IMR-90 (cell line): ENCODE data around the gene SPAG16. TPM values are rescaled to one million over a fixed set of nuclear protein-coding genes. Genes with fewer than 3 reads are reported as not detected.

Experiments
- ATAC-seq: fragments of 200-7000 bp; cut with Tn5 transposase; 2 replicates; pipeline ENCODE4 v1.9.1; 2020; ENCODE audit warnings: low read depth, mild to moderate bottlenecking, moderate library complexity
- BruUV-seq: library from RNA; stranded (reverse); fragments of 400-500 nt; replicated peaks from 2 replicates; lab custom pipeline; 2021; lab: Mats Ljungman, UMichigan
- CTCF ChIA-PET: fragments of 300-600 bp; formaldehyde crosslinking; extraction: SDS; loops from one replicate; lab custom pipeline; 2021; ENCODE audit warnings: antibody characterized with exemption; lab: Yijun Ruan, JAX
- POLR2A ChIA-PET: fragments of 300-600 bp; sonication (Branson Sonifier 250); formaldehyde crosslinking; loops from one replicate; lab custom pipeline; 2022; ENCODE audit warnings: antibody characterized with exemption; ENCODE audit not compliant: unreplicated experiment; lab: Charles Lee
- DNase-seq: peaks from one replicate; pipeline ENCODE4 v3.0.0; 2013
- H2AFZ ChIP-seq: replicated peaks from 2 replicates; pipeline ENCODE3; 2013; ENCODE audit warnings: low read length, mild to moderate bottlenecking; ENCODE audit not compliant: poor library complexity
- H2AK5ac ChIP-seq: 2 replicates; pipeline ENCODE4 v1.6.1; 2013; ENCODE audit warnings: low read depth, low read length, inconsistent platforms
- H2AK9ac ChIP-seq: replicated peaks from 2 replicates; pipeline ENCODE3; 2013; ENCODE audit warnings: mild to moderate bottlenecking, low read depth, low read length, moderate library complexity; ENCODE audit not compliant: poor library complexity
- H2BK120ac ChIP-seq: 2 replicates; pipeline ENCODE4 v1.6.1; 2013; ENCODE audit warnings: low read depth, low read length, inconsistent platforms
- H2BK15ac ChIP-seq: 3 replicates; pipeline ENCODE4 v1.6.1; 2013; ENCODE audit warnings: low read depth, low read length, inconsistent platforms
- H2BK20ac ChIP-seq: 2 replicates; pipeline ENCODE4 v1.6.1; 2013; ENCODE audit warnings: low read depth, mild to moderate bottlenecking, inconsistent platforms, low read length, moderate library complexity
- H2BK5ac ChIP-seq: 2 replicates; pipeline ENCODE4 v1.6.1; 2013; ENCODE audit warnings: mild to moderate bottlenecking, low read depth, low read length, inconsistent platforms; ENCODE audit not compliant: poor library complexity, severe bottlenecking
- H3K14ac ChIP-seq: replicated peaks from 2 replicates; pipeline ENCODE4 v1.6.1; 2013; ENCODE audit warnings: low read depth, low read length, inconsistent platforms
- H3K18ac ChIP-seq: 2 replicates; pipeline ENCODE4 v1.6.1; 2013; ENCODE audit warnings: low read depth, low read length, control low read depth
- H3K23ac ChIP-seq: 2 replicates; pipeline ENCODE4 v1.6.1; 2013; ENCODE audit warnings: low read depth, low read length, inconsistent platforms
- H3K27ac ChIP-seq: 2 replicates; pipeline ENCODE4 v1.5.1; 2013; ENCODE audit warnings: mild to moderate bottlenecking, control low read depth, low read length; ENCODE audit not compliant: insufficient read depth
- H3K27me3 ChIP-seq: 2 replicates; pipeline ENCODE4 v1.6.1; 2013; ENCODE audit warnings: low read length; ENCODE audit not compliant: control insufficient read depth, insufficient read depth
- H3K36me3 ChIP-seq: 2 replicates; pipeline ENCODE4 v1.6.1; 2013; ENCODE audit warnings: low read length, mixed read lengths; ENCODE audit not compliant: control insufficient read depth, insufficient read depth
- H3K4ac ChIP-seq: 2 replicates; pipeline ENCODE4 v1.6.1; 2013; ENCODE audit warnings: low read depth, low read length, inconsistent platforms
- H3K4me1 ChIP-seq: 2 replicates; pipeline ENCODE4 v1.6.1; 2013; ENCODE audit warnings: low read length, mixed read lengths; ENCODE audit not compliant: control insufficient read depth, insufficient read depth
- H3K4me2 ChIP-seq: 2 replicates; pipeline ENCODE4 v1.6.1; 2013; ENCODE audit warnings: low read depth, mild to moderate bottlenecking, control low read depth, low read length, moderate library complexity
- H3K4me3 ChIP-seq: 2 replicates; pipeline ENCODE4 v1.5.1; 2013; ENCODE audit warnings: low read depth, mild to moderate bottlenecking, control low read depth, low read length, moderate library complexity; ENCODE audit not compliant: insufficient read depth
- H3K56ac ChIP-seq: 2 replicates; pipeline ENCODE4 v1.6.1; 2013; ENCODE audit warnings: low read length, inconsistent platforms; ENCODE audit not compliant: insufficient read depth; ENCODE audit errors: extremely low read depth
- H3K79me1 ChIP-seq, 2 experiments: 2 replicates each; pipeline ENCODE4 v1.6.1; 2013; ENCODE audit warnings: low read length in 2 of 2, inconsistent platforms in 1 of 2, low read depth in 1 of 2
- H3K9ac ChIP-seq: 2 replicates; pipeline ENCODE4 v1.6.1; 2013; ENCODE audit warnings: low read depth, low read length, control low read depth
- H3K9me1 ChIP-seq: 2 replicates; pipeline ENCODE4 v1.6.1; 2013; ENCODE audit warnings: low read length, inconsistent platforms; ENCODE audit not compliant: insufficient read depth
- H3K9me3 ChIP-seq: 2 replicates; pipeline ENCODE4 v1.6.1; 2013; ENCODE audit warnings: low read length; ENCODE audit not compliant: control insufficient read depth, insufficient read depth
- H4K20me1 ChIP-seq: 2 replicates; pipeline ENCODE4 v1.6.1; 2013; ENCODE audit warnings: low read length, inconsistent platforms; ENCODE audit not compliant: insufficient read depth
- H4K5ac ChIP-seq: 2 replicates; pipeline ENCODE4 v1.6.1; 2013; ENCODE audit warnings: mild to moderate bottlenecking, low read depth, low read length, control low read depth
- H4K8ac ChIP-seq, 2 experiments: 2 replicates each; pipeline ENCODE4 v1.6.1; 2013; ENCODE audit warnings: low read depth in 2 of 2, low read length in 2 of 2, control low read depth in 1 of 2, inconsistent platforms in 1 of 2
- H4K91ac ChIP-seq: 2 replicates; pipeline ENCODE4 v1.6.1; 2013; ENCODE audit warnings: low read depth, low read length, inconsistent platforms; ENCODE audit not compliant: insufficient read depth
- BHLHE40 ChIP-seq: fragments of 150-350 bp; IDR thresholded peaks from 2 replicates; pipeline ENCODE4 v1.6.1; 2016; ENCODE audit warnings: mild to moderate bottlenecking, low read depth, low read length
- CEBPB ChIP-seq: IDR thresholded peaks from 2 replicates; pipeline ENCODE4 v1.6.1; 2012; ENCODE audit warnings: low read depth, low read length, improper control_type of control experiment
- MAZ ChIP-seq: IDR thresholded peaks from 2 replicates; pipeline ENCODE4 v1.6.1; 2012; ENCODE audit warnings: low read depth, mild to moderate bottlenecking, low read length, improper control_type of control experiment, moderate library complexity, borderline replicate concordance
- NFE2L2 ChIP-seq: fragments of 150-350 bp; IDR thresholded peaks from 2 replicates; pipeline ENCODE4 v1.6.1; 2016; ENCODE audit warnings: low read depth, mild to moderate bottlenecking, low read length
- POLR2A ChIP-seq: IDR thresholded peaks from 2 replicates; pipeline ENCODE4 v1.6.1; 2012; ENCODE audit warnings: mild to moderate bottlenecking, low read depth, low read length
- RAD21 ChIP-seq: IDR thresholded peaks from 2 replicates; pipeline ENCODE4 v1.6.1; 2012; ENCODE audit warnings: low read length, improper control_type of control experiment
- RCOR1 ChIP-seq: IDR thresholded peaks from 2 replicates; pipeline ENCODE4 v1.6.1; 2012; ENCODE audit warnings: mild to moderate bottlenecking, low read length, improper control_type of control experiment; ENCODE audit not compliant: insufficient replicate concordance
- SMC3 ChIP-seq: fragments of 150-350 bp; IDR thresholded peaks from 2 replicates; pipeline ENCODE4 v1.6.1; 2016; ENCODE audit warnings: low read depth, mild to moderate bottlenecking, antibody characterized with exemption, low read length, moderate library complexity
- WGBS, 2 experiments: methylation state at CpG; one replicate each; pipeline versions ENCODE4 v1.1.5 to v1.1.7; 2013; ENCODE audit warnings: missing lambda C conversion rate in 2 of 2; ENCODE audit not compliant: insufficient read length in 1 of 2; ENCODE audit errors: extremely low coverage in 2 of 2; 5-methylcytosine and 5-hydroxymethylcytosine counted together
- dilution Hi-C: fragments of 300-500 bp; cut with HindIII; formaldehyde crosslinking; loops from one replicate; pipeline ENCODE4 v1.14.3; 2018; ENCODE audit warnings: low sequenced_read_pairs; ENCODE audit not compliant: unreplicated experiment
- in situ Hi-C: fragments of 300-500 bp; cut with MboI; formaldehyde crosslinking; loops from 3 replicates; pipeline ENCODE4 v1.14.3; 2019; ENCODE audit warnings: low sequenced_read_pairs, inconsistent platforms, mixed read lengths
- intact Hi-C: fragments of 100-400 bp; cut with micrococcal nuclease; formaldehyde crosslinking; loops from 2 replicates; pipeline ENCODE4 v1.10.0; 2022
- polyA plus RNA-seq, 3 experiments: library from polyadenylated mRNA; depleted of rRNA; stranded (reverse); fragments of >200 nt; gene quantifications; 2 replicates each; pipeline ENCODE4 v1.2.3, GENCODE V29; 2012; ENCODE audit warnings: low replicate concordance in 1 of 3
- total RNA-seq: library from RNA; depleted of rRNA; stranded (reverse); fragments of >200 nt; gene quantifications from 2 replicates; pipeline ENCODE4 v1.2.3, GENCODE V29; 2012
- TF ChIP-seq, protein P1 (sequence below): fragments of 150-350 bp; IDR thresholded peaks from 2 replicates; pipeline ENCODE4 v1.6.1; 2017; ENCODE audit warnings: mild to moderate bottlenecking, antibody characterized with exemption, low read length, low read depth
- TF ChIP-seq, protein P2 (sequence below): conservative IDR thresholded peaks from 2 replicates; pipeline ENCODE4 v1.5.1; 2012; ENCODE audit warnings: mild to moderate bottlenecking, low read depth, low read length, improper control_type of control experiment

Gene SPAG16
- total and polyA plus RNA-seq, 2 of the 4 experiments (the other 2 are of a cell fraction) = 7.3 to 13.5 TPM

GRCh38 chr2:213416832-213417231, 132.6 kb downstream of the SPAG16 start:
- H3K4ac ChIP-seq = no peak overlapping the region
- no peak overlapping the region for H4K8ac ChIP-seq
- no peaks in the 10 kb centered on the region for H3K9me1 ChIP-seq
- dilution Hi-C loops (no loop called here), intact Hi-C loops (no loop called here), in situ Hi-C loops (no loop called here)
- H3K27me3 ChIP-seq = no peaks in the 10 kb centered on the region
- H3K27ac ChIP-seq = no peak overlapping the region
- no peak overlapping the region for H2BK20ac ChIP-seq
- no peak overlapping the region for H2BK5ac ChIP-seq
- no peak overlapping the region for H4K5ac ChIP-seq
- no CpG with 5 or more reads among the region's 1 CpG for WGBS, 2 experiments
- DNase-seq = no peak
- no peak overlapping the region for H3K4me2 ChIP-seq
- no peak for TF ChIP-seq RAD21
- TF ChIP-seq, protein P1, sequence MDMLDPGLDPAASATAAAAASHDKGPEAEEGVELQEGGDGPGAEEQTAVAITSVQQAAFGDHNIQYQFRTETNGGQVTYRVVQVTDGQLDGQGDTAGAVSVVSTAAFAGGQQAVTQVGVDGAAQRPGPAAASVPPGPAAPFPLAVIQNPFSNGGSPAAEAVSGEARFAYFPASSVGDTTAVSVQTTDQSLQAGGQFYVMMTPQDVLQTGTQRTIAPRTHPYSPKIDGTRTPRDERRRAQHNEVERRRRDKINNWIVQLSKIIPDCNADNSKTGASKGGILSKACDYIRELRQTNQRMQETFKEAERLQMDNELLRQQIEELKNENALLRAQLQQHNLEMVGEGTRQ = no peak
- TF ChIP-seq POLR2A = no peak
- TF ChIP-seq, protein P2, sequence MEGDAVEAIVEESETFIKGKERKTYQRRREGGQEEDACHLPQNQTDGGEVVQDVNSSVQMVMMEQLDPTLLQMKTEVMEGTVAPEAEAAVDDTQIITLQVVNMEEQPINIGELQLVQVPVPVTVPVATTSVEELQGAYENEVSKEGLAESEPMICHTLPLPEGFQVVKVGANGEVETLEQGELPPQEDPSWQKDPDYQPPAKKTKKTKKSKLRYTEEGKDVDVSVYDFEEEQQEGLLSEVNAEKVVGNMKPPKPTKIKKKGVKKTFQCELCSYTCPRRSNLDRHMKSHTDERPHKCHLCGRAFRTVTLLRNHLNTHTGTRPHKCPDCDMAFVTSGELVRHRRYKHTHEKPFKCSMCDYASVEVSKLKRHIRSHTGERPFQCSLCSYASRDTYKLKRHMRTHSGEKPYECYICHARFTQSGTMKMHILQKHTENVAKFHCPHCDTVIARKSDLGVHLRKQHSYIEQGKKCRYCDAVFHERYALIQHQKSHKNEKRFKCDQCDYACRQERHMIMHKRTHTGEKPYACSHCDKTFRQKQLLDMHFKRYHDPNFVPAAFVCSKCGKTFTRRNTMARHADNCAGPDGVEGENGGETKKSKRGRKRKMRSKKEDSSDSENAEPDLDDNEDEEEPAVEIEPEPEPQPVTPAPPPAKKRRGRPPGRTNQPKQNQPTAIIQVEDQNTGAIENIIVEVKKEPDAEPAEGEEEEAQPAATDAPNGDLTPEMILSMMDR = no peak
- no peak for TF ChIP-seq SMC3
- TF ChIP-seq NFE2L2 = no peak
- no peak for TF ChIP-seq RCOR1
- no peak for TF ChIP-seq BHLHE40
- TF ChIP-seq CEBPB = no peak
- TF ChIP-seq MAZ = no peak
- no peak overlapping the region for H2BK120ac ChIP-seq
- no peak overlapping the region for H2AFZ ChIP-seq
- no peak overlapping the region for H3K18ac ChIP-seq
- H3K79me1 ChIP-seq = no peaks in the 10 kb centered on the region
- no peak overlapping the region for H2AK5ac ChIP-seq
- H2BK15ac ChIP-seq = no peak overlapping the region
- POLR2A ChIA-PET = no interaction called here
- H3K4me1 ChIP-seq = no peaks in the 10 kb centered on the region
- no peak for ATAC-seq
- no peak overlapping the region for H3K56ac ChIP-seq
- no peak overlapping the region for H3K23ac ChIP-seq
- no peak overlapping the region for H2AK9ac ChIP-seq
- no peaks in the 10 kb centered on the region for H3K9me3 ChIP-seq
- H4K20me1 ChIP-seq = no peaks in the 10 kb centered on the region
- H3K36me3 ChIP-seq = no peaks in the 10 kb centered on the region
- CTCF ChIA-PET = no interaction called here
- no peak overlapping the region for H4K91ac ChIP-seq
- H3K4me3 ChIP-seq = no peak overlapping the region
- H3K9ac ChIP-seq = no peak overlapping the region
- no TSS peak for BruUV-seq
- no peak overlapping the region for H3K14ac ChIP-seq
